ENCODE data around the gene DRC7. TPM values are rescaled to one million over a fixed set of nuclear protein-coding genes. Genes with fewer than 3 reads are reported as not detected.
A peak's percentile ranks its signal among the peaks of the same experiment; 100 is the strongest.

The DRC7 gene
- total and polyA plus RNA-seq, 9 of the 15 experiments (the other 6 are each of a cell fraction or from before 2014, with no cell fraction given) = 0.04 to 0.33 (median 0.12) TPM; not detected in 3

DNA sequence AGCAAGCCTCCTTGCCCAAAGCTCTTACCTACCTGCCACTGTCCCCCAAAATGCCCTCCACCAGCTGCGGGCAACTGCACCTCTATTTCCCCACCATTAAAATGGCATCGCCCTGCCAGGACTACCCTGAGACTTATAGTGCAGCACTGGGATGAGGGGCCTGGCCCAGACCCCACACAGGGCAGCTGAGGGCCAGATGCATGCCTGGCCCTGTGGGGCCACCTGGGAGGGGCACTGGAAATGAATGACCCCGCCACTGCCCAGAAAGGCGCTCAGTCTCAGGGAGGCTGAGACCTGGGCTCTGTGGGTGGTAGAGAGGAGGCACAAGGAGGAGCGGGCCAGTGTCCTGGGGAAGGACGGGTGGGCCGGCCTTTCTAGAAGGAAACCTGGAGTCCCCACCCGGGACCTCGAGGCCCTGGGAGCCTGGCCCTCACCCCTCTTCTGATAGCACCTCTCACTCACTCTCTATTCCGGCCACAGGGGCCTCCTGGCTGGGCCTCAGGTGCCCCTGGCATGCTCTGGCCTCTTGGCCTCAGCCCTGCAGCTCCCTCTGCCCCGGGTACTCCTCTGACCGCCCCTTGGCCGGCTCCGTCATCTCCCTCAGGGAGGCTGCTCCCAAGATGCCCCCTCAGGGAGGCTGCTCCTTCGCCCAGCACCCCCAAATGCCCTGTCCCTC lies 67.9 kb downstream of the DRC7 start:
- no peaks in the 10 kb centered on the region for H3K9me1 ChIP-seq (ENCODE audit: control insufficient read depth, insufficient read depth, low read length)

DNA sequence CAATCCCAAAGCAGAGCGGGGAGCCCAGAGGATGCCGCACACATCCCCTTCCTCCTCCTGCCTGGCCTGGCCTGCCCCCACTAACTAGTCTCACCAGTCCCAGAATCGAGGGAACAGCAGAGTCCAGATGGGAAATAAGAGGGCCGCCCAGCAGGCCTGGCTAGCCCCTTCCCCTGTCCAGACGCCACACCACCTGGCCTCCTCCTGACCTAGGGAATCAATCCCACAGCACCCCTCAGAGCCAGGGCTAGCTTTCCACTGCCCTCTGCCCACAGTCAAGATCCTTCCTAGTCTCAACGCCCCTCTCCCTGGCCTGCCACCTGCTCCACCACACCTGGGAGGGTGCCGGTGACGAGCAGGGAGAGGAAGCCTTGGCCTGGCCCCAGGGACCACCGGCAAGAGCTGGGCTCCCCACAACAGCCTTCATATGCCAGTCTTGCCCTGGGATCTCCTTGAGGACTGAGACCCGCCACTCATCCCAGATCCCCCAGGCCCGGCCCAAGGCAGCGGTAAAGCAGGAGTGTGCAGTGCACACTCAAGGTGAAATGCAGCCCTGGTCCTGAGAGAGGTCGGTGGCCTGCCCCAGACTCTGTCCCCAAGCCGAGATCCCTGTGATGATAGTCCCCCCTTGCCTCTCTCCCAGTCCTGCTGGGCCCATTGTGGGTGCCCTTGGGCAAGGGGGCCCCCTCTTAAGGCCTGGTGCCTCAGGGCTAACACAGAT lies 68.8 kb downstream of the DRC7 start:
- ChIA-PET POLR2A (interaction anchor here (1.3 kb wide), 1 partner anchor 28 kb away, joined by 3 read pairs; no protein-coding TSS in a partner anchor), CTCF (ENCODE audit: low intra/inter-chr PET ratio) (no interaction called here)
- Histone ChIP-seq H3K9me1 (ENCODE audit: control insufficient read depth, insufficient read depth, low read length) (no peaks in the 10 kb centered on the region), H3K9me3 (replicated peaks; ENCODE audit: control insufficient read depth, insufficient read depth, low read depth, low read length) (no peaks in the 10 kb centered on the region), H3K27ac (ENCODE audit: extremely low read depth, low read depth, low read length) (no peak overlapping the region), H3K36me3 (ENCODE audit: control insufficient read depth, insufficient read depth, low read length) (peaks cover 86% of the 10 kb centered on the region), H3K79me2 (ENCODE audit: control insufficient read depth, insufficient read depth, low read length) (no peaks in the 10 kb centered on the region), H3K4me2 (ENCODE audit: insufficient read depth, low read length) (no peak overlapping the region), H4K20me1 (replicated peaks; ENCODE audit: control insufficient read depth, insufficient read depth, low read length) (no peaks in the 10 kb centered on the region), H3K27me3 (ENCODE audit: control insufficient read depth in 2 of 2, insufficient read depth in 2 of 2, low read length in 2 of 2) (no peaks in the 10 kb centered on the region), H2AFZ (ENCODE audit: low read depth, low read length) (no peak overlapping the region), H3K4me3 (no peak overlapping the region), H3K4me1 (replicated peaks in 1 of 2; ENCODE audit: control insufficient read depth in 2 of 2, insufficient read depth in 2 of 2, low read length in 2 of 2) (peaks cover 4 to 45% of the 10 kb centered on the region in 2 experiments; a peak in 3 of 5 replicates), H3K9ac (ENCODE audit: insufficient read depth in 1 of 2, low read depth in 2 of 2, low read length in 2 of 2) (0 out of 4 replicates have a peak overlapping the region, but pooled peaks of 1 of the 2 experiments have one; percentile 8)
- TF ChIP-seq CBFA2T2 (conservative IDR thresholded peaks at IDR 0.05) = no peak
- TF ChIP-seq RFX1 (IDR thresholded peaks at IDR 0.05) = no peak
- no peak for TF ChIP-seq CHCHD3 (CRISPR knock-in tag; IDR thresholded peaks at IDR 0.05)
- TF ChIP-seq, protein P1, sequence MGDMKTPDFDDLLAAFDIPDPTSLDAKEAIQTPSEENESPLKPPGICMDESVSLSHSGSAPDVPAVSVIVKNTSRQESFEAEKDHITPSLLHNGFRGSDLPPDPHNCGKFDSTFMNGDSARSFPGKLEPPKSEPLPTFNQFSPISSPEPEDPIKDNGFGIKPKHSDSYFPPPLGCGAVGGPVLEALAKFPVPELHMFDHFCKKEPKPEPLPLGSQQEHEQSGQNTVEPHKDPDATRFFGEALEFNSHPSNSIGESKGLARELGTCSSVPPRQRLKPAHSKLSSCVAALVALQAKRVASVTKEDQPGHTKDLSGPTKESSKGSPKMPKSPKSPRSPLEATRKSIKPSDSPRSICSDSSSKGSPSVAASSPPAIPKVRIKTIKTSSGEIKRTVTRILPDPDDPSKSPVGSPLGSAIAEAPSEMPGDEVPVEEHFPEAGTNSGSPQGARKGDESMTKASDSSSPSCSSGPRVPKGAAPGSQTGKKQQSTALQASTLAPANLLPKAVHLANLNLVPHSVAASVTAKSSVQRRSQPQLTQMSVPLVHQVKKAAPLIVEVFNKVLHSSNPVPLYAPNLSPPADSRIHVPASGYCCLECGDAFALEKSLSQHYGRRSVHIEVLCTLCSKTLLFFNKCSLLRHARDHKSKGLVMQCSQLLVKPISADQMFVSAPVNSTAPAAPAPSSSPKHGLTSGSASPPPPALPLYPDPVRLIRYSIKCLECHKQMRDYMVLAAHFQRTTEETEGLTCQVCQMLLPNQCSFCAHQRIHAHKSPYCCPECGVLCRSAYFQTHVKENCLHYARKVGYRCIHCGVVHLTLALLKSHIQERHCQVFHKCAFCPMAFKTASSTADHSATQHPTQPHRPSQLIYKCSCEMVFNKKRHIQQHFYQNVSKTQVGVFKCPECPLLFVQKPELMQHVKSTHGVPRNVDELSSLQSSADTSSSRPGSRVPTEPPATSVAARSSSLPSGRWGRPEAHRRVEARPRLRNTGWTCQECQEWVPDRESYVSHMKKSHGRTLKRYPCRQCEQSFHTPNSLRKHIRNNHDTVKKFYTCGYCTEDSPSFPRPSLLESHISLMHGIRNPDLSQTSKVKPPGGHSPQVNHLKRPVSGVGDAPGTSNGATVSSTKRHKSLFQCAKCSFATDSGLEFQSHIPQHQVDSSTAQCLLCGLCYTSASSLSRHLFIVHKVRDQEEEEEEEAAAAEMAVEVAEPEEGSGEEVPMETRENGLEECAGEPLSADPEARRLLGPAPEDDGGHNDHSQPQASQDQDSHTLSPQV (IDR thresholded peaks at IDR 0.05) = no peak
- no peak for TF ChIP-seq ATF1 (CRISPR knock-in tag; IDR thresholded peaks at IDR 0.05)
- no peak for TF ChIP-seq ATF1 (tag; IDR thresholded peaks at IDR 0.05)
- TF ChIP-seq ZC3H11A (IDR thresholded peaks at IDR 0.05; ENCODE audit: low read depth, low read length) = no peak
- DNase-seq (ENCODE audit: extremely low read depth in 1 of 4, low spot score in 3 of 4) = no peak
- intact Hi-C loops (cut with micrococcal nuclease) (no loop called here), in situ Hi-C loops (cut with MboI) (no loop called here)
- 86% methylated on average over 11 of the region's 14 CpGs for WGBS (ENCODE audit: insufficient coverage, low coverage, missing lambda C conversion rate)
- no peak for ATAC-seq
- no TSS peak for BruUV-seq (replicated peaks)
- no peak for FAIRE-seq

More for the DNA sequence above, 67.9 kb downstream of the DRC7 start:
- no peak overlapping the region for H3K4me2 ChIP-seq (ENCODE audit: insufficient read depth, low read length)
- no peaks in the 10 kb centered on the region for H3K79me2 ChIP-seq (ENCODE audit: control insufficient read depth, insufficient read depth, low read length)
- no peak for ATAC-seq
- H3K27ac ChIP-seq (ENCODE audit: extremely low read depth, low read depth, low read length) = no peak overlapping the region
- no peak for DNase-seq (ENCODE audit: extremely low read depth in 1 of 4, low spot score in 3 of 4)
- H4K20me1 ChIP-seq (replicated peaks; ENCODE audit: control insufficient read depth, insufficient read depth, low read length) = peaks cover under 1% of the 10 kb centered on the region; the same call in 1 of the 2 replicates
- no peaks in the 10 kb centered on the region for H3K27me3 ChIP-seq (ENCODE audit: control insufficient read depth in 2 of 2, insufficient read depth in 2 of 2, low read length in 2 of 2)
- peaks cover 4 to 52% of the 10 kb centered on the region in 2 experiments; a peak in 3 of 5 replicates for H3K4me1 ChIP-seq (replicated peaks in 1 of 2; ENCODE audit: control insufficient read depth in 2 of 2, insufficient read depth in 2 of 2, low read length in 2 of 2)
- ChIA-PET POLR2A (interaction anchor here (0.6 kb wide), 2 partner anchors 101 to 570 kb away, joined by 3 to 4 read pairs; no protein-coding TSS in a partner anchor), CTCF (ENCODE audit: low intra/inter-chr PET ratio) (no interaction called here)
- in situ Hi-C loops (cut with MboI) (no loop called here), intact Hi-C loops (cut with micrococcal nuclease) (no loop called here)
- FAIRE-seq = no peak
- H3K9ac ChIP-seq (ENCODE audit: insufficient read depth in 1 of 2, low read depth in 2 of 2, low read length in 2 of 2) = no peak overlapping the region
- 81% methylated on average over 11 of the region's 15 CpGs for WGBS (ENCODE audit: insufficient coverage, low coverage, missing lambda C conversion rate)
- H2AFZ ChIP-seq (ENCODE audit: low read depth, low read length) = no peak overlapping the region
- H3K9me3 ChIP-seq (replicated peaks; ENCODE audit: control insufficient read depth, insufficient read depth, low read depth, low read length) = no peaks in the 10 kb centered on the region
- peaks cover 90% of the 10 kb centered on the region for H3K36me3 ChIP-seq (ENCODE audit: control insufficient read depth, insufficient read depth, low read length)
- TF ChIP-seq JUNB (CRISPR knock-in tag; conservative IDR thresholded peaks at IDR 0.05) (no peak), POLR2G (IDR thresholded peaks at IDR 0.05; ENCODE audit: low read depth, low read length) (peak; percentile 52), ZNF124 (CRISPR knock-in tag; IDR thresholded peaks at IDR 0.05) (no peak)
- no TSS peak for BruUV-seq (replicated peaks)
- H3K4me3 ChIP-seq = no peak overlapping the region
